22Rv1 (cell line): ENCODE measurements around the gene TST.

ENCODE experiments used
- ZFX ChIP-seq: fragments of 450-650 bp; IDR thresholded peaks from 2 replicates; pipeline ENCODE4 v1.6.1; 2017; ENCODE audit warnings: antibody characterized with exemption, borderline replicate concordance
- TF ChIP-seq, protein P1 (sequence below): fragments of 450-650 bp; IDR thresholded peaks from 2 replicates; pipeline ENCODE4 v1.5.1; 2017; ENCODE audit warnings: mild to moderate bottlenecking

DNA sequence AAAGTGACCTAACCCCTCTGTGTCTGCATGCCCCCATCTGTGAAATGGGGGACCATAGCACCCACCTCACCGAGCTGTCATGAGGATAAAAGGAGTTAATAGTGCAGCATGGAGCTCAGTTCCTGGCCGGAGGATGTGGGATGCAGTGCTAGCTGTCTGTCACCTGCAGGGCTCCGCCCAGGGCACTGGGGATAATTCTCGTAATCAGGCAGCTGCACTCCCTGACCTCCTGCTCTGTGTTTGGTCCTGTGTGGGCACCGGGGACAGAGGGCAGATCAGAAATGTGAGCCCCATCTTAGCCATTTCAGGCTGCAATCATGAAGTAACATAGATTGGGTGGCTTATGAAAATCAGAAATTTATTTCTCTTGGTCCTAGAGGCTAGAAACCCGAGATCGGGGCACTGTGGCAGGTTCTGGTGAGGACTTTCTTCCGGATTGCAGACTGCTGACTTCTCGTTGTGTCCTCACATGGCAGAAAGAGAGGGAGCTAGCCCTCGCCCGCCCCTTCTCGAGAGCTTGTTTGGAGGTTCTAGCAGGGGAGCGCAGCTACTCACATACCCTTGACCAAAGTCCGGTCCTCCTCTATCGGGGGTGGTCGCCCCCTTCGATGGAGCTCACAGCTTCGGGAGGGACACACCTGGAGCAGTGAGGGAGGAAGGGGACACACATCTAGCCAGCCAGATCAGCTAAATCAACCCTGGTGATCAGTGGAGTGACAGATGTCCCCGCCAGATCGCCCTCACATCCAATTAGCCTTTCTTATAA lies 35.5 kb upstream of the TST start:
- TF ChIP-seq, protein P1, sequence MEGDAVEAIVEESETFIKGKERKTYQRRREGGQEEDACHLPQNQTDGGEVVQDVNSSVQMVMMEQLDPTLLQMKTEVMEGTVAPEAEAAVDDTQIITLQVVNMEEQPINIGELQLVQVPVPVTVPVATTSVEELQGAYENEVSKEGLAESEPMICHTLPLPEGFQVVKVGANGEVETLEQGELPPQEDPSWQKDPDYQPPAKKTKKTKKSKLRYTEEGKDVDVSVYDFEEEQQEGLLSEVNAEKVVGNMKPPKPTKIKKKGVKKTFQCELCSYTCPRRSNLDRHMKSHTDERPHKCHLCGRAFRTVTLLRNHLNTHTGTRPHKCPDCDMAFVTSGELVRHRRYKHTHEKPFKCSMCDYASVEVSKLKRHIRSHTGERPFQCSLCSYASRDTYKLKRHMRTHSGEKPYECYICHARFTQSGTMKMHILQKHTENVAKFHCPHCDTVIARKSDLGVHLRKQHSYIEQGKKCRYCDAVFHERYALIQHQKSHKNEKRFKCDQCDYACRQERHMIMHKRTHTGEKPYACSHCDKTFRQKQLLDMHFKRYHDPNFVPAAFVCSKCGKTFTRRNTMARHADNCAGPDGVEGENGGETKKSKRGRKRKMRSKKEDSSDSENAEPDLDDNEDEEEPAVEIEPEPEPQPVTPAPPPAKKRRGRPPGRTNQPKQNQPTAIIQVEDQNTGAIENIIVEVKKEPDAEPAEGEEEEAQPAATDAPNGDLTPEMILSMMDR, result no peak
- TF ChIP-seq ZFX, result no peak
